K562 (cell line): ENCODE measurements around the gene PDIA5. TPM values are rescaled to one million over a fixed set of nuclear protein-coding genes. Genes with fewer than 3 reads are reported as not detected.

Experiments used
- ATAC-seq: fragments of 200-7000 bp; cut with Tn5 transposase; 3 replicates; pipeline ENCODE4 v1.9.1; 2020; ENCODE audit warnings: moderate library complexity
- BruUV-seq: library from RNA; stranded (reverse); fragments of 400-500 nt; replicated peaks from 2 replicates; lab custom pipeline; 2021; lab: Mats Ljungman, UMichigan
- CTCF ChIA-PET: fragments of 300-600 bp; formaldehyde crosslinking; extraction: SDS; loops from one replicate; lab custom pipeline; 2021; ENCODE audit warnings: low intra/inter-chr PET ratio; lab: Yijun Ruan, JAX
- POLR2A ChIA-PET: fragments of 300-600, 350-650 bp; sonication (Branson Sonifier 250); formaldehyde crosslinking; extraction: SDS; loops from one replicate; lab custom pipeline; 2021; ENCODE audit warnings: antibody characterized with exemption, inconsistent platforms; lab: Yijun Ruan, JAX
- DNase-seq, 4 experiments: peaks; one replicate each; pipeline versions ENCODE4 v3.0.0 to v3.0.0-alpha.2; 2011 to 2018; ENCODE audit warnings: low spot score in 3 of 4, mixed read lengths in 3 of 4; ENCODE audit errors: extremely low read depth in 1 of 4
- FAIRE-seq: peaks from 2 replicates; lab custom pipeline; 2011; peaks lifted over from hg19 to GRCh38; lab: Jason Lieb, UNC
- H2AFZ ChIP-seq: 2 replicates; pipeline ENCODE4 v1.6.0; 2011; ENCODE audit warnings: low read depth, low read length, control low read depth, inconsistent platforms
- H3K27ac ChIP-seq: fragments of 200-600 bp; 3 replicates; pipeline ENCODE4 v1.8.0; 2011; ENCODE audit warnings: low read depth, mild to moderate bottlenecking, control low read depth, inconsistent platforms, low read length, moderate library complexity, mixed read lengths; ENCODE audit errors: extremely low read depth
- H3K27me3 ChIP-seq, 2 experiments: fragments of 300-600 bp in 1 of 2; 2 replicates in 1 of 2; 3 replicates in 1 of 2; pipeline versions ENCODE4 v1.6.0 to v1.8.0; 2011; ENCODE audit warnings: inconsistent platforms in 2 of 2, low read length in 2 of 2, mild to moderate bottlenecking in 1 of 2, mixed read lengths in 1 of 2, moderate library complexity in 1 of 2; ENCODE audit not compliant: control insufficient read depth in 2 of 2, insufficient read depth in 2 of 2
- H3K36me3 ChIP-seq: fragments of 300-600 bp; 3 replicates; pipeline ENCODE4 v1.8.0; 2011; ENCODE audit warnings: mild to moderate bottlenecking, low read length, inconsistent platforms; ENCODE audit not compliant: control insufficient read depth, insufficient read depth
- H3K4me1 ChIP-seq, 2 experiments: fragments of 200-600 bp in 1 of 2; replicated peaks in 1 of 2; 2 replicates in 1 of 2; 3 replicates in 1 of 2; pipeline versions ENCODE4 v1.5.1 to v1.8.0; 2011; ENCODE audit warnings: inconsistent platforms in 2 of 2, low read length in 2 of 2, mild to moderate bottlenecking in 1 of 2, mixed read lengths in 1 of 2, moderate library complexity in 1 of 2; ENCODE audit not compliant: control insufficient read depth in 2 of 2, insufficient read depth in 2 of 2
- H3K4me2 ChIP-seq: 2 replicates; pipeline ENCODE4 v1.6.1; 2011; ENCODE audit warnings: low read length, control low read depth, inconsistent platforms, mixed read lengths; ENCODE audit not compliant: insufficient read depth
- H3K4me3 ChIP-seq: fragments of 200-600 bp; sonication (generic), shearing (Covaris generic); 2 replicates; pipeline ENCODE4 v1.5.1; 2016; ENCODE audit warnings: control low read depth, inconsistent platforms
- H3K79me2 ChIP-seq: fragments of 200-600 bp; 3 replicates; pipeline ENCODE4 v1.8.0; 2011; ENCODE audit warnings: low read length, inconsistent platforms; ENCODE audit not compliant: control insufficient read depth, insufficient read depth
- H3K9ac ChIP-seq, 2 experiments: 2 replicates each; pipeline versions ENCODE4 v1.6.0 to v1.6.1; 2011; ENCODE audit warnings: low read depth in 2 of 2, low read length in 2 of 2, control low read depth in 1 of 2, inconsistent platforms in 1 of 2, mild to moderate bottlenecking in 1 of 2, mixed read lengths in 1 of 2; ENCODE audit not compliant: insufficient read depth in 1 of 2
- H3K9me1 ChIP-seq: one replicate; pipeline ENCODE4 v1.6.0; 2011; ENCODE audit warnings: inconsistent platforms, mild to moderate bottlenecking, low read length, moderate library complexity; ENCODE audit not compliant: control insufficient read depth, insufficient read depth
- H3K9me3 ChIP-seq: replicated peaks from 2 replicates; pipeline ENCODE4 v1.5.1; 2011; ENCODE audit warnings: low read depth, low read length, inconsistent platforms; ENCODE audit not compliant: control insufficient read depth, insufficient read depth
- H4K20me1 ChIP-seq: replicated peaks from 2 replicates; pipeline ENCODE4 v1.6.1; 2011; ENCODE audit warnings: low read length, inconsistent platforms, mixed read lengths; ENCODE audit not compliant: control insufficient read depth, insufficient read depth
- ATF6 ChIP-seq: sonication (generic); formaldehyde crosslinking; IDR thresholded peaks from 2 replicates; pipeline ENCODE4 v1.4.0; 2020; ENCODE audit warnings: mild to moderate bottlenecking, missing genetic modification reagents
- CHD4 ChIP-seq: fragments of 200-600 bp; sonication (generic); IDR thresholded peaks from 3 replicates; pipeline ENCODE4 v1.6.1; 2012; ENCODE audit warnings: low read depth, mild to moderate bottlenecking, mixed read lengths, low read length, inconsistent platforms; ENCODE audit not compliant: insufficient read depth, insufficient replicate concordance, poor library complexity, severe bottlenecking
- ZNF766 ChIP-seq: fragments of 200-800 bp; sonication (Bioruptor generic); conservative IDR thresholded peaks from 2 replicates; pipeline ENCODE4 v1.6.1; 2016; ENCODE audit warnings: missing genetic modification characterization, missing compliant biosample characterization
- WGBS: fragments of 100-300 bp; shearing (Covaris generic); methylation state at CpG from one replicate; pipeline ENCODE4 v1.1.6; 2016; ENCODE audit warnings: low coverage, mixed read lengths; ENCODE audit not compliant: insufficient coverage; ENCODE audit errors: missing lambda C conversion rate; 5-methylcytosine and 5-hydroxymethylcytosine counted together
- in situ Hi-C: fragments of 300-500 bp; cut with MboI; formaldehyde crosslinking; loops from 4 replicates; pipeline ENCODE4 v1.15.0; 2018; ENCODE audit warnings: inconsistent platforms, mixed read lengths
- intact Hi-C: fragments of 100-400 bp; cut with micrococcal nuclease; formaldehyde crosslinking; loops from 2 replicates; pipeline ENCODE4 v1.14.2; 2022
- polyA plus RNA-seq, 8 experiments: library from polyadenylated mRNA; depleted of rRNA in 4 of 8; stranded (reverse) in 5 of 8; unstranded in 3 of 8; fragments of >200 nt; fragmentation: Nextera tagmentation in 2 of 8; fragmentation: Illumina TruSeq in 1 of 8; extraction: Ambion mirVana in 2 of 8; extraction: Trizol in 1 of 8; gene quantifications; 2 replicates each; pipeline versions ENCODE4 v1.2.1 to v1.2.3, GENCODE V29; 2011 to 2014; ENCODE audit warnings: inconsistent platforms in 1 of 8, missing spikeins in 1 of 8
- total RNA-seq, 7 experiments: library from RNA; depleted of rRNA in 6 of 7; stranded (reverse); fragments of >200 nt in 6 of 7; fragmentation: Illumina TruSeq in 2 of 7; extraction: Trizol in 2 of 7; gene quantifications; 2 replicates each; pipeline versions ENCODE4 v1.2.1 to v1.2.3, GENCODE V29; 2011 to 2021; ENCODE audit warnings: low replicate concordance in 1 of 7

Gene PDIA5
- total and polyA plus RNA-seq, 9 of the 15 experiments (the other 6 are each of a cell fraction or from before 2014, with no cell fraction given) = 3.4 to 31.8 (median 19.6) TPM

DNA sequence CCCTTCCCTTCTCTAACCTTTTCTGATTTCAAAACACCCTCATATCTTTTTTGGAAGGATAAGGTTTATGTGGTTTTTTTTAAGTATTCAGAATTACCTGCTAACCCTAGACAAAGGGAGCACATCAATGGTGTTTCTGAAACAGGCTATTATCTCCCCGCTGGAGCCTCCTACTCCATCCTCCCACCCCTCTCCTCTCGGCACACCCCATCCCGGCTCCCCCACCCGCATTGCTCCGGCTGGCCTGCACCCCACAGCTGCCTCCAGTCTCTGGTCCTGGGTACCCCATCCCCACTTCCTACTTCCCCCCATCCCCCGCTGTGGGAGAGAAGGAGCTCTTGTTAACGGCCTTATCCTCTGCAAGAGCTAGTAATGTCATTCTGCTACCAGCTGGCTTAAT lies 59.2 kb downstream of the PDIA5 start:
- H3K9me1 ChIP-seq = peaks cover 2% of the 10 kb centered on the region
- H3K9me3 ChIP-seq = no peaks in the 10 kb centered on the region
- intact Hi-C loops = no loop called here
- no peak overlapping the region for H2AFZ ChIP-seq
- H4K20me1 ChIP-seq = no peaks in the 10 kb centered on the region; the same call in 1 of the 2 replicates
- no peaks in the 10 kb centered on the region for H3K79me2 ChIP-seq
- no peak for ATAC-seq
- in situ Hi-C loops = no loop called here
- no peak overlapping the region for H3K4me2 ChIP-seq
- H3K9ac ChIP-seq = no peak overlapping the region
- ChIA-PET CTCF (no interaction called here), POLR2A (interaction anchor here (0.6 to 1.1 kb wide), 2 partner anchors 9 to 19 kb away, joined by 3 to 4 read pairs; no protein-coding TSS in a partner anchor)
- TF ChIP-seq ZNF766 (CRISPR knock-in tag) (no peak), ATF6 (CRISPR knock-in tag) (no peak), CHD4 (no peak)
- no peak for DNase-seq
- no peaks in the 10 kb centered on the region for H3K27me3 ChIP-seq
- no peak overlapping the region for H3K27ac ChIP-seq
- no TSS peak for BruUV-seq
- no peak overlapping the region for H3K4me3 ChIP-seq
- no peaks in the 10 kb centered on the region for H3K4me1 ChIP-seq
- no peak for FAIRE-seq
- WGBS = 83% methylated on average over 2 of the region's 7 CpGs
- peaks cover 84% of the 10 kb centered on the region for H3K36me3 ChIP-seq
